Measurements from ENCODE around the gene NEDD9.

The NEDD9 gene, protein sequence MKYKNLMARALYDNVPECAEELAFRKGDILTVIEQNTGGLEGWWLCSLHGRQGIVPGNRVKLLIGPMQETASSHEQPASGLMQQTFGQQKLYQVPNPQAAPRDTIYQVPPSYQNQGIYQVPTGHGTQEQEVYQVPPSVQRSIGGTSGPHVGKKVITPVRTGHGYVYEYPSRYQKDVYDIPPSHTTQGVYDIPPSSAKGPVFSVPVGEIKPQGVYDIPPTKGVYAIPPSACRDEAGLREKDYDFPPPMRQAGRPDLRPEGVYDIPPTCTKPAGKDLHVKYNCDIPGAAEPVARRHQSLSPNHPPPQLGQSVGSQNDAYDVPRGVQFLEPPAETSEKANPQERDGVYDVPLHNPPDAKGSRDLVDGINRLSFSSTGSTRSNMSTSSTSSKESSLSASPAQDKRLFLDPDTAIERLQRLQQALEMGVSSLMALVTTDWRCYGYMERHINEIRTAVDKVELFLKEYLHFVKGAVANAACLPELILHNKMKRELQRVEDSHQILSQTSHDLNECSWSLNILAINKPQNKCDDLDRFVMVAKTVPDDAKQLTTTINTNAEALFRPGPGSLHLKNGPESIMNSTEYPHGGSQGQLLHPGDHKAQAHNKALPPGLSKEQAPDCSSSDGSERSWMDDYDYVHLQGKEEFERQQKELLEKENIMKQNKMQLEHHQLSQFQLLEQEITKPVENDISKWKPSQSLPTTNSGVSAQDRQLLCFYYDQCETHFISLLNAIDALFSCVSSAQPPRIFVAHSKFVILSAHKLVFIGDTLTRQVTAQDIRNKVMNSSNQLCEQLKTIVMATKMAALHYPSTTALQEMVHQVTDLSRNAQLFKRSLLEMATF

GRCh38 chr6:11232193-11232769, at the start of gene NEDD9:
NEDD9 (minus strand) TSS chr6:11232668; CDS start chr6:11232515, 153 bp downstream.
- peak; percentile 97 for DNase-seq (ENCODE audit: low spot score)

DNA sequence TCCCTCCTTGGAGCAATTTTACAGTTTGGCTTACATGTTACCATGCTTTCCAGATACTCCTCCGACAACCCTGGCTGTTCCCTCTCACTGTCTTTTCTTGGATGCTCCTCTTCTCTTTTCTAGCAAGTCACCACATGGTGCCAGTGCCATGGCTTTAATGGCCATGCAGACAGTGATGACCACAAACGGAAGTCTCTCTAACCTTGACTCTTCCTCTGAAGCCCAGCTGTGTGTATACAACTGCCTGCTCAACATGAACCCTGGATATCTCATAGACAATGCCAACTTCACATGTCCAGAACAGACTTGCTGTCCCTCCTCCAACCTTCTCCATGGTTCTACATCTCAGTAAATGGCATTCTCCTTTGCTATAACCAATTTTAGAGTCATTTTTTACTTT, 49.8 kb upstream of the NEDD9 start:
- no peak for DNase-seq (ENCODE audit: low spot score)

- no peak for DNase-seq (ENCODE audit: low spot score)
These were observed 47.9 kb upstream of the NEDD9 start for GRCh38 chr6:11280394-11280793.

- no peak for DNase-seq (ENCODE audit: low spot score)
These were observed 46.8 kb upstream of the NEDD9 start for GRCh38 chr6:11279284-11279689.

DNA sequence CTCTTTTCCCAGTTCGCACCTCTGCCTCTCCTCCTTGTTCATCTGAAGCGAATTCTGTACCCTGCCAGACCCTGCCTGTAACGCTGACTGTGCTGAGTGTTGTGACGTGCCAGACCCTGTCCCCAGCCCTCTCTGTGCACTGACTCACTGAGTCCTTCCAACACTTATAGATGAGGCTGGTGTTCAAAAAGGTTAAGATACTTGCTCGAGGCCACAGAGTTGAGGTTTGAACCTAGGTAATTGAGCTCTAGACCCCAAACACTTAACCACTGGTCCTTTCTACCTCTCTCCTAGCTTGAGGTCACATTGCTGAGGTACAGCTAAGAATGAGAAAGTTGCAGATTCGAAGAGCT, 45.7 kb upstream of the NEDD9 start:
- no peak for DNase-seq (ENCODE audit: low spot score)

GRCh38 chr6:11277275-11278206, 45.1 kb upstream of the NEDD9 start:
- DNase-seq (ENCODE audit: low spot score) = no peak

DNA sequence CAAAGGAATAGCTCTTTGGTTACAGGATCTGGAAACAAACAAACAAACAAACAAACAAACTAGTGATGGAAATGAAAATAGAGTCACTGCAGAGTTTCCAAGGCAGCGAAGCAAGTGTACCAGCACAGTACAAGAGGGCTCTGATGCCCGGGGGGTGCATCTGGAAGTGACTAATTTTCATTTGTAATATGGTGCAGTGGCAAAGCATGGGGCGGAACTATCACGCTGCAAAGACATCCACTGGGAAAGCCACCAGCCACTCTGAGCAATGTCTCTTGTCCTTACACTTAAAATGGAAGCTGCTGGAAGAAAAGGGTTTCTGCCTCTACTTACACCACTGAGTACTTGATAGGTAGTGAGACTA, 44.4 kb upstream of the NEDD9 start:
- no peak for DNase-seq (ENCODE audit: low spot score)

DNA sequence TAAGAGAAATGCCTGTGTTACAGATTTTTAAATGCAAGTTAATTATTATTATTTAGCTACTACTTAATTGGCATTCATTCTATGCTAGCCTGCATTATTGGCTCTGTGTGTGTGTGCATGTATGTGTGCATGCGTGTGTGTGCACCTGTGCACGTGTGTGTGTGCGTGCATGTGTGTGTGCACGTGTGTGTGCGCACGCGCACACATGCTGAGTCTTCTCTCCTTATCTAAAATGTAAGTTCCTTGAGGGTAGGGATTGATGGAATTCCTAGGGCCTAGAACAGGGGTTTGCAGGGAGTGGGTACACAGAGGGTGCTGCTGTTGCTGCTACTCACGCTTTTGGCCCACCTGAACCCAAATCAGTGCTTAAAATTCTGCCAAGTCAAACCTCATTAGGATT, 43.8 kb upstream of the NEDD9 start:
- DNase-seq (ENCODE audit: low spot score) = no peak

DNA sequence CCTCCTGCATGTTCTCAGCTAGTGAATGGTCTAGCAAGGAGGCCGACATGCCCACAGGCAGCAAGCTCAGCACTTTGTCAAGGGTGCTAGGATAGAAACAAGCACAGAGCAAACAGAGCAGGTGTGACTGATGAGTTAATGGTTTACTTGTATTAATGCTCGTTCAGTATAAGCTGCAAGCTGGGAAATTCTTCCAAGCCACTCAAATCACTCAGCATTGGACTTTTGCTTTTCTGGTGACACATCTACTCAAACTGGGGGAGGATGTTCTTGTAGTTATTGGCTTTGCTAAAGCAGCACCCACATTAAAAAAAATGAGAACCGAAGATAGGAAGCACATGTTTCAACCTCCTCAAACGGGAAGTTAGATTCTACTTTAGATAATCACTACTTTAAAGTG, 43.1 kb upstream of the NEDD9 start:
- peak; percentile 42 for DNase-seq (ENCODE audit: low spot score)

DNA sequence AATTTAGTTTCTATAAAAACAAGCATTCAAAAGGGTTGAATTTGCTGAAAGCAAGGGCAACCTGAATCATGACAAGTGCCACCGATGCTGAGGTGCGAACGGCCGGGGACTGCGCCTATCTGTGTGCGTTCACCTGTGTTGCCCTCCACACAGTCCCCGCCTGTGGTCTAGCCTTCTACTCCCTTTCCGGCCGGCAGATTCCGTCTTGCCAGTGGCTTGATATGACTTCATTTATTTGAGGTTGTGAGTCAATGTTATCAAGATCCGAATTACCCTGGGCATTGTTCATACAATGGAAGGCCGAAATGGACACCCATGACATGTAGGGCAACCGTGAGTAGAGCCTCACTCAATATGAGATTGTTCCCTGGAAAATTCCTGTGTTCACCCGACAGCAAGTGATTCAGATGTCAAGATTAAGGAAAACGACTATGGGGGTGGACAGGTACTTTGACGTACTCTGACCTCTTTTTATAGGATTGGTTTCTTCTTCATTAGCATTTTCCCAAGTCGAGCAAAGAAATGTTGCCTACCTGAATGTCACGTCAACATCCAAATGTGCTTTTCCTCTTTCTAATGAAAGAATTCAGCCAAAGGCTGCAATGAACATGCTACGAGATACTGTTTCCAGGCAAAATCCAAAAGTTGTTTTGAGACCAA, 41.1 kb upstream of the NEDD9 start:
- no peak for DNase-seq (ENCODE audit: low spot score)

DNA sequence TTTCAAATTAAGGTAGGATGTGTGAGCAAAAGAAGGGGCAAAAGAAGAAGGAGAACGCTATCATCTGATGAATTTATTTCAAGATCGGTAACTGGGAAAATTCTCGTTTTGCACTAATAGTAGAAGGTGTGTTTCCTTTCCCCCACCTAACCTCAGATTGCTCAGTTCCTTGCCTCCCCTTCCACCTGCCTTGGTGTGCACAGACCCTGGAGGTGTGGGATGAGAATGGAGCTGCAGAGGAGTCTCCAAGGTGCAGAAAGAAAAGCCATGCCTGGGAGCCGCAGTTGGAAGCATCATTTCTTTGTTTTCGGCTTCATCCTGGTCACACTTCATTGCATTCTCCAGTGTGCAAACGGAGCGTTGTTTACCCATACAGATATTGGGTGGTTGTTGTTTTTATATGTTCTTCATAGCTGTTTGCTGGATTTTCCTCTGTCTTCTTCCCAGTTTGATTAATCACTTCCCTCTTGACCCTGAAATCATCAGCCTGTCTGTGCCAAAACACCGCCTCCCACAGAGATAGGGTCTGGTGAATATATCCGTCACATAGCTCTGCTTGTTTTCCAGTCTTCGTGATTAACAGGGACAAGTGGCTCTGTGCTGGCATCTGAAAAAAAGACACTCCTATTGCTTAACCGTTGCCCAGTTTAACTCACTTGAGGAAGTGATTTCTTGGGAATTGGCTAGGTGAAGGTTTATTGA, 40.2 kb upstream of the NEDD9 start:
- no peak for DNase-seq (ENCODE audit: low spot score)

GRCh38 chr6:11271228-11272020, 39.0 kb upstream of the NEDD9 start:
- DNase-seq (ENCODE audit: low spot score) = no peak

GRCh38 chr6:11270030-11271027, 37.9 kb upstream of the NEDD9 start:
- DNase-seq (ENCODE audit: low spot score) = no peak

DNA sequence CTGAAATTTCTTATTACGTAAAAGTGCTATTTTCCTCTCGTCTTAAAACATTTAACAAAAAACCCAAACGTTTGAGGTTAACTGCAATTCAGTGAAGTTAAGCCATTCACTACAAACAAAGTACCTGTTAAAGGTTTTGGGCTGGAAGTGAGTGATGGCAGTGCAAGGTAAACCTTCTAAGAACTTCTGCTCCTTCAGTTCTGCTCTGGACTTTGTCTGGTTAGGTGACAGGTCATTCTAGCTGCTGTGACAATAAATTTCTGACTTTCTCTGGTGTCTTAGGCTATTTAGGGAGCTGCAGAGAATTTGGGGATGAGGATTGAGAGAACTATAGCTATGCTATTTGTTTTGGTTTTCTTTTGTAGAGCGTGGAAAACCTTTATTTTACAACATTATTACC, 36.5 kb upstream of the NEDD9 start:
- DNase-seq (ENCODE audit: low spot score) = no peak

- no peak for DNase-seq (ENCODE audit: low spot score)
These were observed 34.5 kb upstream of the NEDD9 start for GRCh38 chr6:11266926-11267325.

DNA sequence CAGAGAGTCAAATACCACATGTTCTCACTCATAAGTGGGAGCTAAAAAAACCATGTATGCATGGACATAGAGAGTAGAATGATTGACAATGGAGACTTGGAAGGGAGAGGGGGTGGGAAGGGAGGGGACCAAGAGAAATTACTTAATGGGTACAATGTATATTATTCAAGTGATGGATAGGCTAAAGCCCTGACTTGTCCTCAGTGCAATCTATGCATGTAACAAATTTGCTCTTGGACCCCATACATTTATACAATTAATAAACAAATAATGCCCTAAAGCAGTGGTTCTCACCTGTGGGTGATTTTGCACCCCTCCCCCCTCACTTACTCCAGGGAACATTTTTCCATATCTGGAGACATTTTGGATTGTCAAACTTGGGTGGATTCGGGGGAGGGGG, 33.5 kb upstream of the NEDD9 start:
- DNase-seq (ENCODE audit: low spot score) = no peak

- DNase-seq (ENCODE audit: low spot score) = no peak
These were observed 31.6 kb upstream of the NEDD9 start for GRCh38 chr6:11264100-11264499.

DNA sequence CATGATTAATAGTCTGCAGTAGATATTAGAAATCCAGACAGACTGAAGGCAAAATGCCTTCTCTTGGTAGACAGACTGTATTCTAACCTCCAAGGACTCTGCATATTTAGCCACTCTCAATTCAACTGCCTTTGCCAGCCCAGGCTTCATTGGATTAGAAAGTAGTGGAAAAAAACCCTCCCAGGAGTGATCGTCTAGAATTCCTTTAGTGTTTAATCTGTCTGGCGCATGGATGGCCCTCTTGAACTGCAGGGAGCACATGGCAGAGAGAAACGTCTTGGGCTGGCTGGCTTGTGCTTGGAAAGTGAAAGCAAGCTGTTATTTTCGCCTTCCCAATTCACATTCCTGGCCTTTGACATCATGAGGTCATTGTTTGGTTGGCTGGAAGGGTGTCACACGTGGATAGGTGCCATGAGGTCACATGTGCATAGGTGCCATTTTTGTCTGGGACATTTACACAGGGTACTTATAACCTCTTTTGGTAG, 30.9 kb upstream of the NEDD9 start:
- DNase-seq (ENCODE audit: low spot score) = no peak

GRCh38 chr6:11262242-11262641, 29.8 kb upstream of the NEDD9 start:
- peak; percentile 19 for DNase-seq (ENCODE audit: low spot score)
